Endothelial cell of umbilical vein (primary cell): ENCODE results near the gene SP100. TPM values are rescaled to one million over a fixed set of nuclear protein-coding genes. Genes with fewer than 3 reads are reported as not detected.

Experiments
- BruUV-seq: library from RNA; stranded (reverse); fragments of 400-500 nt; replicated peaks from 2 replicates; lab custom pipeline; 2021; lab: Mats Ljungman, UMichigan
- CTCF ChIA-PET: fragments of 300-600, 350-600 bp; sonication (Branson Sonifier 250); formaldehyde crosslinking; loops from one replicate; lab custom pipeline; 2021; ENCODE audit warnings: antibody characterized with exemption, inconsistent platforms; lab: Charles Lee
- POLR2A ChIA-PET: fragments of 300-600, 350-600 bp; sonication (Branson Sonifier 250); formaldehyde crosslinking; loops from one replicate; lab custom pipeline; 2021; ENCODE audit warnings: antibody characterized with exemption, inconsistent platforms; lab: Charles Lee
- DNase-seq: peaks from one replicate; pipeline ENCODE4 v3.0.0-alpha.2; 2011; ENCODE audit warnings: low read depth, low spot score
- FAIRE-seq: peaks from 2 replicates; lab custom pipeline; 2011; peaks lifted over from hg19 to GRCh38; lab: Jason Lieb, UNC
- H2AFZ ChIP-seq: 2 replicates; pipeline ENCODE4 v1.6.0; 2012; ENCODE audit warnings: low read depth, low read length, control low read depth, inconsistent platforms
- H3K27ac ChIP-seq: 2 replicates; pipeline ENCODE4 v1.5.1; 2011; ENCODE audit warnings: low read depth, mild to moderate bottlenecking, control low read depth, low read length, moderate library complexity; ENCODE audit not compliant: insufficient read depth
- H3K27me3 ChIP-seq, 2 experiments: 2 replicates each; pipeline versions ENCODE4 v1.6.0 to v1.6.1; 2011; ENCODE audit warnings: low read length in 2 of 2, mixed read lengths in 1 of 2; ENCODE audit not compliant: control insufficient read depth in 2 of 2, insufficient read depth in 2 of 2
- H3K36me3 ChIP-seq, 2 experiments: 2 replicates in 1 of 2; 3 replicates in 1 of 2; pipeline ENCODE4 v1.5.1; 2011; ENCODE audit warnings: low read length in 2 of 2, mild to moderate bottlenecking in 1 of 2, moderate library complexity in 1 of 2; ENCODE audit not compliant: control insufficient read depth in 2 of 2, insufficient read depth in 2 of 2; ENCODE audit errors: extremely low read depth in 1 of 2
- H3K4me1 ChIP-seq: 3 replicates; pipeline ENCODE4 v1.5.1; 2011; ENCODE audit warnings: mild to moderate bottlenecking, low read length; ENCODE audit not compliant: control insufficient read depth, insufficient read depth; ENCODE audit errors: extremely low read depth
- H3K4me2 ChIP-seq: 2 replicates; pipeline ENCODE4 v1.6.1; 2011; ENCODE audit warnings: low read length, control low read depth, mixed read lengths; ENCODE audit not compliant: insufficient read depth
- H3K4me3 ChIP-seq, 3 experiments: fragments of 200-600 bp in 1 of 3; sonication (generic), shearing (Covaris generic) in 1 of 3; replicated peaks in 1 of 3; 2 replicates each; pipeline ENCODE4 v1.5.1; 2011 to 2016; ENCODE audit warnings: control low read depth in 3 of 3, low read length in 3 of 3, mild to moderate bottlenecking in 2 of 3, inconsistent platforms in 1 of 3, low read depth in 1 of 3, moderate library complexity in 1 of 3; ENCODE audit not compliant: insufficient read depth in 1 of 3
- H3K79me2 ChIP-seq: 2 replicates; pipeline ENCODE4 v1.6.0; 2012; ENCODE audit warnings: low read length, inconsistent platforms; ENCODE audit not compliant: control insufficient read depth, insufficient read depth
- H3K9ac ChIP-seq: replicated peaks from 2 replicates; pipeline ENCODE3; 2011; ENCODE audit warnings: low read length, control low read depth; ENCODE audit not compliant: insufficient read depth; ENCODE audit errors: extremely low read depth
- H3K9me1 ChIP-seq: replicated peaks from 3 replicates; pipeline ENCODE4 v1.6.0; 2011; ENCODE audit warnings: mild to moderate bottlenecking, low read length; ENCODE audit not compliant: control insufficient read depth, insufficient read depth; ENCODE audit errors: extremely low read depth
- H3K9me3 ChIP-seq: replicated peaks from 2 replicates; pipeline ENCODE4 v1.5.1; 2012; ENCODE audit warnings: low read length, inconsistent platforms; ENCODE audit not compliant: control insufficient read depth, insufficient read depth
- H4K20me1 ChIP-seq: replicated peaks from 2 replicates; pipeline ENCODE3; 2011; ENCODE audit warnings: mild to moderate bottlenecking, low read length; ENCODE audit not compliant: control insufficient read depth, insufficient read depth; ENCODE audit errors: extremely low read depth
- CTCF ChIP-seq, 2 donors: IDR thresholded peaks; 1 replicate in 1 of 2; 2 replicates in 1 of 2; pipeline ENCODE4 v1.5.1; 2011; ENCODE audit warnings: low read length in 2 of 2, mild to moderate bottlenecking in 2 of 2, moderate library complexity in 2 of 2, control low read depth in 1 of 2, inconsistent platforms in 1 of 2, low read depth in 1 of 2; ENCODE audit not compliant: insufficient read depth in 1 of 2; ENCODE audit errors: extremely low read depth in 1 of 2
- EZH2 ChIP-seq: IDR thresholded peaks from 2 replicates; pipeline ENCODE4 v1.6.1; 2012; ENCODE audit warnings: borderline replicate concordance, low read depth, mild to moderate bottlenecking, moderate library complexity, low read length, inconsistent platforms; ENCODE audit not compliant: severe bottlenecking
- FOS ChIP-seq: IDR thresholded peaks from 2 replicates; pipeline ENCODE4 v1.6.1; 2011; ENCODE audit warnings: mild to moderate bottlenecking, low read length, moderate library complexity, borderline replicate concordance; ENCODE audit not compliant: insufficient read depth
- GATA2 ChIP-seq: IDR thresholded peaks from 2 replicates; pipeline ENCODE4 v1.7.0; 2011; ENCODE audit warnings: low read depth, mild to moderate bottlenecking, moderate library complexity, mixed read lengths, low read length; ENCODE audit not compliant: insufficient read length, insufficient read depth
- JUN ChIP-seq: IDR thresholded peaks from 2 replicates; pipeline ENCODE4 v1.6.1; 2011; ENCODE audit warnings: borderline replicate concordance, low read depth; ENCODE audit not compliant: insufficient read length, insufficient read depth
- MAX ChIP-seq: IDR thresholded peaks from 2 replicates; pipeline ENCODE4 v1.6.1; 2011; ENCODE audit not compliant: insufficient read depth, insufficient read length
- MYC ChIP-seq: IDR thresholded peaks from one replicate; pipeline ENCODE4 v1.6.1; 2011; ENCODE audit warnings: mild to moderate bottlenecking, low read depth, low read length
- POLR2A ChIP-seq: IDR thresholded peaks from 2 replicates; pipeline ENCODE4 v1.6.1; 2012; ENCODE audit warnings: low read depth, mild to moderate bottlenecking, control low read depth, low read length
- POLR2AphosphoS5 ChIP-seq: IDR thresholded peaks from 2 replicates; pipeline ENCODE4 v1.6.1; 2012; ENCODE audit warnings: low read depth, mild to moderate bottlenecking, control low read depth, low read length, moderate library complexity; ENCODE audit not compliant: insufficient read depth
- dilution Hi-C: fragments of 300-500 bp; cut with MboI; formaldehyde crosslinking; loops from one replicate; pipeline ENCODE4 v1.15.0; 2019; ENCODE audit warnings: low sequenced_read_pairs; ENCODE audit not compliant: extremely low pct_ligation_motif_present
- intact Hi-C: fragments of 100-400 bp; cut with micrococcal nuclease; formaldehyde crosslinking; loops from one replicate; pipeline ENCODE4 v1.10.0; 2022
- polyA plus RNA-seq, 4 experiments: library from polyadenylated mRNA; depleted of rRNA in 3 of 4; stranded (reverse) in 3 of 4; unstranded in 1 of 4; fragments of >200 nt; gene quantifications; 2 replicates each; pipeline versions ENCODE4 v1.2.1 to v1.2.3, GENCODE V29; 2011 to 2012; ENCODE audit warnings: missing spikeins in 1 of 4
- total RNA-seq: library from RNA; stranded (reverse); gene quantifications from 2 replicates; pipeline ENCODE4 v1.2.3, GENCODE V29; 2021

The SP100 gene
- total and polyA plus RNA-seq, 2 donors (not counting 3 experiments of a cell fraction or from before 2014, with no cell fraction given), result 33.7 to 108 TPM

GRCh38 chr2:230418341-230419016, 2.5 kb downstream of the SP100 start:
- BruUV-seq, result no TSS peak
- FAIRE-seq (peak; percentile 86), DNase-seq (peak; percentile 82)
- peak overlapping the region; percentile 83 for H3K9ac ChIP-seq
- H3K36me3 ChIP-seq, result peaks cover 0 to 2% of the 10 kb centered on the region in 2 experiments
- no peaks in the 10 kb centered on the region for H3K9me3 ChIP-seq
- ChIA-PET POLR2A (no interaction called here), CTCF (interaction anchor here (0.9 to 1.5 kb wide), 3 partner anchors 10 to 198 kb away, joined by 3 to 10 read pairs (median 4); partner anchors contain the start of gene SP110)
- dilution Hi-C loops (no loop called here), intact Hi-C loops (loop anchor here (1.0 kb wide), 1 partner anchor 23 kb away; no protein-coding TSS in a partner anchor)
- no peaks in the 10 kb centered on the region for H3K27me3 ChIP-seq
- peaks cover 40% of the 10 kb centered on the region for H3K4me1 ChIP-seq
- TF ChIP-seq MAX (peak; percentile 21), EZH2 (no peak), POLR2A (peak; percentile 15), GATA2 (peak; percentile 84), FOS (peak; percentile 74), CTCF (IDR thresholded peaks at IDR 0.05; ENCODE audit: extremely low read depth in 1 of 2, insufficient read depth in 1 of 2, low read depth in 1 of 2, low read length in 2 of 2) (no peak), POLR2AphosphoS5 (peak; percentile 72), MYC (peak; percentile 79), JUN (peak; percentile 48)
- H4K20me1 ChIP-seq, result peaks cover 6% of the 10 kb centered on the region
- H2AFZ ChIP-seq, result no peak overlapping the region
- H3K4me2 ChIP-seq, result peak overlapping the region; percentile 93
- peaks cover 72% of the 10 kb centered on the region for H3K79me2 ChIP-seq
- H3K4me3 ChIP-seq, result peak overlapping the region; percentile 16 to 95 (median 79)
- no peaks in the 10 kb centered on the region for H3K9me1 ChIP-seq
- peak overlapping the region; percentile 65 for H3K27ac ChIP-seq
